ENCODE measurements around the gene TMEM123. TPM values are rescaled to one million over a fixed set of nuclear protein-coding genes. Genes with fewer than 3 reads are reported as not detected.

TMEM123 gene
- total and polyA plus RNA-seq, 2 donors (not counting 1 experiment from before 2014, with no cell fraction given), result 36.7 to 422 TPM

Other genes with a start within 250 kb of the TMEM123 start
- gene BIRC3, start 135.3 kb downstream of the TMEM123 start, total RNA-seq, result 419 and 428 TPM in 2 replicates
- 107 and 139 TPM in 2 replicates for gene BIRC3, start 135.3 kb downstream of the TMEM123 start, polyA plus RNA-seq
- gene BIRC2, start 105.6 kb downstream of the TMEM123 start, total RNA-seq, result 46.7 and 51.0 TPM in 2 replicates
- 20.1 and 25.3 TPM in 2 replicates for gene BIRC2, start 105.6 kb downstream of the TMEM123 start, polyA plus RNA-seq
- not detected in 2 replicates for gene MMP7, start 78.0 kb upstream of the TMEM123 start, total RNA-seq
- gene MMP7, start 78.0 kb upstream of the TMEM123 start, polyA plus RNA-seq, result not detected in 2 replicates
- not detected in 2 replicates for gene MMP20, start 172.6 kb upstream of the TMEM123 start, total RNA-seq
- gene MMP20, start 172.6 kb upstream of the TMEM123 start, polyA plus RNA-seq, result not detected in 2 replicates

Measured in B cell (primary cell).